Liver (tissue), 9 donors: ENCODE measurements around the gene LDB2. TPM values are rescaled to one million over a fixed set of nuclear protein-coding genes. Genes with fewer than 3 reads are reported as not detected.

Experiments used
- DNase-seq: peaks from one replicate; pipeline ENCODE4 v3.0.0-alpha.2; 2017; ENCODE audit warnings: low spot score
- H3K27ac ChIP-seq, 2 donors: one replicate each; pipeline ENCODE4 v1.7.0; 2013; ENCODE audit warnings: inconsistent platforms in 2 of 2, low read length in 2 of 2, control low read depth in 1 of 2, low read depth in 1 of 2, mild to moderate bottlenecking in 1 of 2
- H3K27me3 ChIP-seq, 4 donors: one replicate each; pipeline versions ENCODE4 v1.6.1 to v1.7.0; 2013; ENCODE audit warnings: low read length in 3 of 4, inconsistent platforms in 1 of 4, mild to moderate bottlenecking in 1 of 4, moderate library complexity in 1 of 4; ENCODE audit not compliant: control insufficient read depth in 4 of 4, insufficient read depth in 4 of 4
- H3K36me3 ChIP-seq, 4 donors: one replicate each; pipeline versions ENCODE4 v1.6.1 to v1.7.0; 2013; ENCODE audit warnings: low read length in 3 of 4, mild to moderate bottlenecking in 3 of 4, low read depth in 1 of 4, moderate library complexity in 1 of 4; ENCODE audit not compliant: control insufficient read depth in 4 of 4, insufficient read depth in 3 of 4
- H3K4me1 ChIP-seq, 4 donors: one replicate each; pipeline versions ENCODE4 v1.6.1 to v1.7.0; 2013; ENCODE audit warnings: low read length in 3 of 4, mild to moderate bottlenecking in 3 of 4, moderate library complexity in 1 of 4; ENCODE audit not compliant: control insufficient read depth in 4 of 4, insufficient read depth in 4 of 4
- H3K4me3 ChIP-seq, 3 donors: one replicate each; pipeline versions ENCODE4 v1.6.1 to v1.7.0; 2013; ENCODE audit warnings: low read length in 3 of 3, control low read depth in 1 of 3, low read depth in 1 of 3, mild to moderate bottlenecking in 1 of 3
- H3K9ac ChIP-seq, 2 donors: one replicate each; pipeline ENCODE4 v1.7.0; 2013; ENCODE audit warnings: low read length in 2 of 2, mild to moderate bottlenecking in 2 of 2, moderate library complexity in 2 of 2, control low read depth in 1 of 2, low read depth in 1 of 2
- H3K9me3 ChIP-seq, 4 donors: one replicate each; pipeline versions ENCODE4 v1.6.1 to v1.7.0; 2013; ENCODE audit warnings: low read length in 3 of 4; ENCODE audit not compliant: control insufficient read depth in 4 of 4
- ATF3 ChIP-seq: IDR thresholded peaks from 2 replicates; pipeline ENCODE4 v1.6.1; 2016; ENCODE audit warnings: antibody characterized with exemption
- CTCF ChIP-seq: fragments of 150-350 bp; IDR thresholded peaks from 2 replicates; pipeline ENCODE4 v1.5.1; 2017; ENCODE audit warnings: improper control_type of control experiment, low read depth, low read length; ENCODE audit not compliant: missing input control
- EGR1 ChIP-seq, 2 donors: IDR thresholded peaks; 2 replicates each; pipeline ENCODE4 v1.6.1; 2016 to 2018; ENCODE audit warnings: antibody characterized with exemption in 2 of 2, low read depth in 2 of 2
- FOXA1 ChIP-seq: IDR thresholded peaks from 2 replicates; pipeline ENCODE4 v1.6.1; 2016; ENCODE audit warnings: antibody characterized with exemption
- FOXA2 ChIP-seq: IDR thresholded peaks from 2 replicates; pipeline ENCODE4 v1.6.1; 2016; ENCODE audit warnings: antibody characterized with exemption
- GABPA ChIP-seq, 2 donors: IDR thresholded peaks in 1 of 2; conservative IDR thresholded peaks in 1 of 2; 2 replicates each; pipeline ENCODE4 v1.6.1; 2016; ENCODE audit warnings: antibody characterized with exemption in 2 of 2, mild to moderate bottlenecking in 1 of 2, moderate library complexity in 1 of 2
- HNF4A ChIP-seq, 2 donors: conservative IDR thresholded peaks; 2 replicates each; pipeline ENCODE4 v1.6.1; 2016; ENCODE audit warnings: antibody characterized with exemption in 2 of 2, mild to moderate bottlenecking in 2 of 2
- HNF4G ChIP-seq: IDR thresholded peaks from 2 replicates; pipeline ENCODE4 v1.6.1; 2016; ENCODE audit warnings: antibody characterized with exemption
- JUND ChIP-seq, 2 donors: IDR thresholded peaks; 2 replicates each; pipeline ENCODE4 v1.6.1; 2016; ENCODE audit warnings: antibody characterized with exemption in 2 of 2
- MAX ChIP-seq: IDR thresholded peaks from 2 replicates; pipeline ENCODE4 v1.6.1; 2016; ENCODE audit warnings: antibody characterized with exemption
- NR2F2 ChIP-seq: IDR thresholded peaks from 2 replicates; pipeline ENCODE4 v1.6.1; 2016; ENCODE audit warnings: antibody characterized with exemption
- RAD21 ChIP-seq, 2 donors: IDR thresholded peaks; 2 replicates each; pipeline ENCODE4 v1.6.1; 2016; ENCODE audit warnings: antibody characterized with exemption in 2 of 2, mild to moderate bottlenecking in 2 of 2
- RXRA ChIP-seq, 2 donors: IDR thresholded peaks; 2 replicates each; pipeline ENCODE4 v1.6.1; 2017 to 2018; ENCODE audit warnings: antibody characterized with exemption in 2 of 2, mild to moderate bottlenecking in 1 of 2
- SP1 ChIP-seq: IDR thresholded peaks from 2 replicates; pipeline ENCODE4 v1.6.1; 2018; ENCODE audit warnings: antibody characterized with exemption, mild to moderate bottlenecking
- TAF1 ChIP-seq: conservative IDR thresholded peaks from 2 replicates; pipeline ENCODE4 v1.6.1; 2016; ENCODE audit warnings: antibody characterized with exemption, mild to moderate bottlenecking
- YY1 ChIP-seq: IDR thresholded peaks from 2 replicates; pipeline ENCODE4 v1.6.1; 2016; ENCODE audit warnings: antibody characterized with exemption, mild to moderate bottlenecking
- WGBS: extraction: QIAGEN DNeasy Blood & Tissue Kit; methylation state at CpG from one replicate; pipeline ENCODE4 v1.1.7; 2013; 5-methylcytosine and 5-hydroxymethylcytosine counted together
- polyA plus RNA-seq, 2 donors: library from polyadenylated mRNA; stranded (reverse) in 1 of 2; unstranded in 1 of 2; fragments of 200-250 nt in 1 of 2; fragments of >200 nt in 1 of 2; fragmentation: Nextera tagmentation in 1 of 2; extraction: Ambion mirVana in 1 of 2; gene quantifications; one replicate each; pipeline versions ENCODE4 v1.2.1 to v1.2.3, GENCODE V29; 2013 to 2015
- total RNA-seq, 2 donors: library from RNA; depleted of rRNA; stranded (reverse); fragments of >200 nt; gene quantifications; one replicate each; pipeline ENCODE4 v1.2.3, GENCODE V29; 2014
- TF ChIP-seq, protein P1 (sequence below): IDR thresholded peaks from 2 replicates; pipeline ENCODE4 v1.6.1; 2016; ENCODE audit warnings: antibody characterized with exemption, mild to moderate bottlenecking
- TF ChIP-seq, protein P2 (sequence below): IDR thresholded peaks from 2 replicates; pipeline ENCODE4 v1.6.1; 2016; ENCODE audit warnings: antibody characterized with exemption
- donor health status: healthy.
- donor health status: healthy.
- donor health status: healthy.
- donor health status: healthy.
- donor health status: healthy.

The LDB2 gene
- total and polyA plus RNA-seq, 4 donors: 7.4 to 31.9 (median 16.8) TPM

DNA sequence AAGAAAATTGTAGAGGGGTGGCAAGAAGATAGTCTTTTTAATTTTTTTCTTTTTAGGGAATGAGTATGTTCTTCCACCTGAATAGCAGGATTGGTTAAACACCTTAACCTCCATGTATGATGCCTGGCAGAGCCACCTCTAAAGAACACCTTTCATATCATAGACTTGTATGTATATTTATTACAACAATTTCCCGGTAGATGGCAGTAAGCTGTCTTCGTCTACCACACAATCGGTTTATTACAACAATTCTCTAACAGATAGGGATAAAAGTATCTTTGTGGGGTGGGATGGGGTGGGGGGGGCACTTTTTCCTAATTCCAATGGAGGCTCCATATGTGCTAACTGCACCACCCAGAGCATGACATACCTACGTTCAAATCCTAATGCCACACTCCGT lies 255.5 kb downstream of the LDB2 start:
- Histone ChIP-seq H3K9me3 (no peaks in the 10 kb centered on the region), H3K27me3 (peaks cover 0 to 5% (median 0%) of the 10 kb centered on the region in 4 donors), H3K27ac (no peak overlapping the region), H3K4me3 (no peak overlapping the region), H3K9ac (no peak overlapping the region), H3K36me3 (no peaks in the 10 kb centered on the region), H3K4me1 (no peaks in the 10 kb centered on the region)
- WGBS: 82% methylated on average over 5 of the region's 5 CpGs
- no peak for DNase-seq
- peak; percentile 24 to 38 for TF ChIP-seq RAD21 (IDR thresholded peaks at IDR 0.05)
- TF ChIP-seq HNF4A (conservative IDR thresholded peaks at IDR 0.05): no peak
- no peak for TF ChIP-seq JUND (IDR thresholded peaks at IDR 0.05)
- TF ChIP-seq GABPA (IDR thresholded peaks at IDR 0.05 in 1 of 2, conservative IDR thresholded peaks at IDR 0.05 in 1 of 2): no peak
- TF ChIP-seq TAF1: no peak

- Histone ChIP-seq H3K9me3 (no peaks in the 10 kb centered on the region), H3K4me3 (no peak overlapping the region), H3K27me3 (peaks cover 0 to 5% (median 0%) of the 10 kb centered on the region in 4 donors), H3K36me3 (no peaks in the 10 kb centered on the region), H3K9ac (no peak overlapping the region), H3K27ac (no peak overlapping the region), H3K4me1 (no peaks in the 10 kb centered on the region)
- no peak for TF ChIP-seq HNF4G
- TF ChIP-seq, protein P1, sequence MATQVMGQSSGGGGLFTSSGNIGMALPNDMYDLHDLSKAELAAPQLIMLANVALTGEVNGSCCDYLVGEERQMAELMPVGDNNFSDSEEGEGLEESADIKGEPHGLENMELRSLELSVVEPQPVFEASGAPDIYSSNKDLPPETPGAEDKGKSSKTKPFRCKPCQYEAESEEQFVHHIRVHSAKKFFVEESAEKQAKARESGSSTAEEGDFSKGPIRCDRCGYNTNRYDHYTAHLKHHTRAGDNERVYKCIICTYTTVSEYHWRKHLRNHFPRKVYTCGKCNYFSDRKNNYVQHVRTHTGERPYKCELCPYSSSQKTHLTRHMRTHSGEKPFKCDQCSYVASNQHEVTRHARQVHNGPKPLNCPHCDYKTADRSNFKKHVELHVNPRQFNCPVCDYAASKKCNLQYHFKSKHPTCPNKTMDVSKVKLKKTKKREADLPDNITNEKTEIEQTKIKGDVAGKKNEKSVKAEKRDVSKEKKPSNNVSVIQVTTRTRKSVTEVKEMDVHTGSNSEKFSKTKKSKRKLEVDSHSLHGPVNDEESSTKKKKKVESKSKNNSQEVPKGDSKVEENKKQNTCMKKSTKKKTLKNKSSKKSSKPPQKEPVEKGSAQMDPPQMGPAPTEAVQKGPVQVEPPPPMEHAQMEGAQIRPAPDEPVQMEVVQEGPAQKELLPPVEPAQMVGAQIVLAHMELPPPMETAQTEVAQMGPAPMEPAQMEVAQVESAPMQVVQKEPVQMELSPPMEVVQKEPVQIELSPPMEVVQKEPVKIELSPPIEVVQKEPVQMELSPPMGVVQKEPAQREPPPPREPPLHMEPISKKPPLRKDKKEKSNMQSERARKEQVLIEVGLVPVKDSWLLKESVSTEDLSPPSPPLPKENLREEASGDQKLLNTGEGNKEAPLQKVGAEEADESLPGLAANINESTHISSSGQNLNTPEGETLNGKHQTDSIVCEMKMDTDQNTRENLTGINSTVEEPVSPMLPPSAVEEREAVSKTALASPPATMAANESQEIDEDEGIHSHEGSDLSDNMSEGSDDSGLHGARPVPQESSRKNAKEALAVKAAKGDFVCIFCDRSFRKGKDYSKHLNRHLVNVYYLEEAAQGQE: no peak
- no peak for TF ChIP-seq RXRA (IDR thresholded peaks at IDR 0.05)
- TF ChIP-seq HNF4A (conservative IDR thresholded peaks at IDR 0.05): no peak
- no peak for TF ChIP-seq FOXA1
- TF ChIP-seq MAX: no peak
- no peak for TF ChIP-seq NR2F2
- no peak for TF ChIP-seq SP1
- TF ChIP-seq TAF1: no peak
- no peak for TF ChIP-seq FOXA2
- no peak for TF ChIP-seq RAD21 (IDR thresholded peaks at IDR 0.05)
- no peak for TF ChIP-seq YY1
- no peak for TF ChIP-seq EGR1 (IDR thresholded peaks at IDR 0.05; ENCODE audit: low read depth in 2 of 2)
- no peak for TF ChIP-seq CTCF
- TF ChIP-seq ATF3: no peak
- no peak for TF ChIP-seq GABPA (IDR thresholded peaks at IDR 0.05 in 1 of 2, conservative IDR thresholded peaks at IDR 0.05 in 1 of 2)
- no peak for TF ChIP-seq JUND (IDR thresholded peaks at IDR 0.05)
- TF ChIP-seq, protein P2, sequence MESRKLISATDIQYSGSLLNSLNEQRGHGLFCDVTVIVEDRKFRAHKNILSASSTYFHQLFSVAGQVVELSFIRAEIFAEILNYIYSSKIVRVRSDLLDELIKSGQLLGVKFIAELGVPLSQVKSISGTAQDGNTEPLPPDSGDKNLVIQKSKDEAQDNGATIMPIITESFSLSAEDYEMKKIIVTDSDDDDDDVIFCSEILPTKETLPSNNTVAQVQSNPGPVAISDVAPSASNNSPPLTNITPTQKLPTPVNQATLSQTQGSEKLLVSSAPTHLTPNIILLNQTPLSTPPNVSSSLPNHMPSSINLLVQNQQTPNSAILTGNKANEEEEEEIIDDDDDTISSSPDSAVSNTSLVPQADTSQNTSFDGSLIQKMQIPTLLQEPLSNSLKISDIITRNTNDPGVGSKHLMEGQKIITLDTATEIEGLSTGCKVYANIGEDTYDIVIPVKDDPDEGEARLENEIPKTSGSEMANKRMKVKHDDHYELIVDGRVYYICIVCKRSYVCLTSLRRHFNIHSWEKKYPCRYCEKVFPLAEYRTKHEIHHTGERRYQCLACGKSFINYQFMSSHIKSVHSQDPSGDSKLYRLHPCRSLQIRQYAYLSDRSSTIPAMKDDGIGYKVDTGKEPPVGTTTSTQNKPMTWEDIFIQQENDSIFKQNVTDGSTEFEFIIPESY: no peak
- no peak for DNase-seq
- 46% methylated on average over 1 of the region's 1 CpG for WGBS
Observed at GRCh38 chr4:16641971-16642370, 256.5 kb downstream of the LDB2 start.
